Naive thymus-derived CD4-positive, alpha-beta T cell (primary cell): ENCODE data around the gene C11orf21. TPM values are rescaled to one million over a fixed set of nuclear protein-coding genes. Genes with fewer than 3 reads are reported as not detected.
A peak's percentile ranks its signal among the peaks of the same experiment; 100 is the strongest.

Experiments used
- ATAC-seq: fragments of 150-1000 bp; cut with Tn5 transposase; 2 replicates; pipeline ENCODE4 v1.10.0; 2021; ENCODE audit warnings: mild to moderate bottlenecking, moderate library complexity
- CTCF ChIA-PET: fragments of 350-600 bp; sonication (Branson Sonifier 250); formaldehyde crosslinking; loops from one replicate; lab custom pipeline; 2021; ENCODE audit warnings: antibody characterized with exemption; lab: Charles Lee
- POLR2A ChIA-PET: fragments of 350-600 bp; sonication (Branson Sonifier 250); formaldehyde crosslinking; loops from one replicate; lab custom pipeline; 2021; ENCODE audit warnings: antibody characterized with exemption, inconsistent platforms; lab: Charles Lee
- DNase-seq, 9 donors: peaks; one replicate each; pipeline versions ENCODE4 v3.0.0 to v3.0.0-alpha.2; 2020 to 2022; ENCODE audit warnings: mixed read lengths in 1 of 9
- H3K27ac ChIP-seq: one replicate; pipeline ENCODE4 v1.7.0; 2013; ENCODE audit warnings: mild to moderate bottlenecking, low read depth, low read length, moderate library complexity
- H3K27me3 ChIP-seq, 2 donors: one replicate each; pipeline ENCODE4 v1.7.0; 2013; ENCODE audit warnings: low read length in 2 of 2, mild to moderate bottlenecking in 2 of 2, moderate library complexity in 2 of 2; ENCODE audit not compliant: control insufficient read depth in 2 of 2, insufficient read depth in 2 of 2
- H3K36me3 ChIP-seq, 3 experiments: 1 replicate in 2 of 3; 2 replicates in 1 of 3; pipeline ENCODE4 v1.7.0; 2013; ENCODE audit warnings: low read length in 3 of 3, mild to moderate bottlenecking in 3 of 3, moderate library complexity in 1 of 3; ENCODE audit not compliant: insufficient read depth in 3 of 3, control insufficient read depth in 2 of 3
- H3K4me1 ChIP-seq, 2 donors: one replicate each; pipeline ENCODE4 v1.7.0; 2013; ENCODE audit warnings: low read length in 2 of 2, mild to moderate bottlenecking in 2 of 2, moderate library complexity in 1 of 2; ENCODE audit not compliant: control insufficient read depth in 2 of 2, insufficient read depth in 2 of 2
- H3K4me3 ChIP-seq: 2 replicates; pipeline ENCODE4 v1.7.0; 2013; ENCODE audit warnings: mild to moderate bottlenecking, low read length
- H3K9me3 ChIP-seq, 3 experiments: 1 replicate in 2 of 3; 2 replicates in 1 of 3; pipeline ENCODE4 v1.7.0; 2013; ENCODE audit warnings: low read length in 3 of 3; ENCODE audit not compliant: control insufficient read depth in 2 of 3
- H3K27ac Mint-ChIP-seq, 9 donors: one replicate each; pipeline ENCODE4 v1.8.0; 2020 to 2022; ENCODE audit warnings: mixed read lengths in 9 of 9, mild to moderate bottlenecking in 8 of 9, moderate library complexity in 5 of 9, inconsistent platforms in 2 of 9
- H3K27me3 Mint-ChIP-seq, 5 donors: one replicate each; pipeline ENCODE4 v1.8.0; 2021 to 2022; ENCODE audit warnings: mixed read lengths in 5 of 5, mild to moderate bottlenecking in 1 of 5
- H3K36me3 Mint-ChIP-seq, 5 donors: one replicate each; pipeline ENCODE4 v1.8.0; 2020 to 2022; ENCODE audit warnings: mixed read lengths in 5 of 5, mild to moderate bottlenecking in 3 of 5, inconsistent platforms in 1 of 5
- H3K4me1 Mint-ChIP-seq, 7 donors: one replicate each; pipeline ENCODE4 v1.8.0; 2020 to 2022; ENCODE audit warnings: mixed read lengths in 7 of 7, mild to moderate bottlenecking in 3 of 7, inconsistent platforms in 1 of 7
- H3K4me3 Mint-ChIP-seq, 10 donors: one replicate each; pipeline ENCODE4 v1.8.0; 2020 to 2022; ENCODE audit warnings: mild to moderate bottlenecking in 10 of 10, mixed read lengths in 10 of 10, moderate library complexity in 6 of 10, inconsistent platforms in 2 of 10
- H3K9me3 Mint-ChIP-seq, 11 donors: one replicate each; pipeline ENCODE4 v1.8.0; 2020 to 2022; ENCODE audit warnings: mixed read lengths in 11 of 11, mild to moderate bottlenecking in 4 of 11, inconsistent platforms in 1 of 11, moderate library complexity in 1 of 11
- intact Hi-C, 2 donors: fragments of 100-400 bp; cut with micrococcal nuclease; formaldehyde crosslinking; loops; one replicate each; pipeline ENCODE4 v1.15.1; 2023
- polyA plus RNA-seq, 2 donors: library from polyadenylated mRNA; unstranded; fragments of 300-500 nt; fragmentation: Illumina TruSeq; gene quantifications; one replicate each; pipeline ENCODE4 v1.2.3, GENCODE V29; 2021
- total RNA-seq, 6 experiments: library from RNA in 5 of 6; stranded (reverse) in 5 of 6; gene quantifications; 1 replicate in 5 of 6; 2 replicates in 1 of 6; pipeline ENCODE4 v1.2.3 and lab custom pipeline; 2021 to 2026

Gene C11orf21
- total and polyA plus RNA-seq, 7 experiments from 2014 or later, result 10.7 to 153 (median 82.5) TPM

- Mint-ChIP-seq H3K4me3 (no peak overlapping the region), H3K27me3 (no peaks in the 10 kb centered on the region), H3K27ac (no peak overlapping the region), H3K9me3 (no peaks in the 10 kb centered on the region), H3K36me3 (peaks cover 0 to 1% (median 0%) of the 10 kb centered on the region in 5 donors), H3K4me1 (peaks cover 7 to 24% (median 13%) of the 10 kb centered on the region in 7 donors)
- ATAC-seq, result no peak
- no peaks in the 10 kb centered on the region for H3K9me3 ChIP-seq
- ChIA-PET CTCF (no interaction called here), POLR2A (interaction anchor here (0.6 kb wide), 1 partner anchor 804 kb away, joined by 3 read pairs; no protein-coding TSS in a partner anchor)
- peaks cover 0 to 5% (median 0%) of the 10 kb centered on the region in 3 experiments for H3K36me3 ChIP-seq
- H3K4me3 ChIP-seq, result no peak overlapping the region
- H3K27me3 ChIP-seq, result no peaks in the 10 kb centered on the region
- no peak for DNase-seq
- no peak overlapping the region for H3K27ac ChIP-seq
- H3K4me1 ChIP-seq, result peaks cover 6 to 17% of the 10 kb centered on the region in 2 donors
- intact Hi-C loops, result no loop called here
Observed at GRCh38 chr11:2310786-2311352, 9.2 kb upstream of the C11orf21 start.

- peak overlapping the region in 1 of 9 donors; percentile 5 for H3K27ac Mint-ChIP-seq
- peaks cover 0 to 5% (median 0%) of the 10 kb centered on the region in 3 experiments for H3K36me3 ChIP-seq
- no peak overlapping the region for H3K27ac ChIP-seq
- ATAC-seq (no peak), DNase-seq (no peak)
- H3K4me3 ChIP-seq, result no peak overlapping the region
- H3K4me3 Mint-ChIP-seq, result no peak overlapping the region
- intact Hi-C loops, result no loop called here
- H3K9me3 Mint-ChIP-seq, result no peaks in the 10 kb centered on the region
- H3K27me3 ChIP-seq, result no peaks in the 10 kb centered on the region
- ChIA-PET CTCF (interaction anchor here (1.2 kb wide), 1 partner anchor 110 kb away, joined by 7 read pairs; no protein-coding TSS in a partner anchor), POLR2A (no interaction called here)
- H3K36me3 Mint-ChIP-seq, result peaks cover 0 to 3% (median 0%) of the 10 kb centered on the region in 5 donors
- peaks cover 12 to 24% of the 10 kb centered on the region in 2 donors for H3K4me1 ChIP-seq
- H3K4me1 Mint-ChIP-seq, result peaks cover 11 to 28% (median 18%) of the 10 kb centered on the region in 7 donors
- no peaks in the 10 kb centered on the region for H3K9me3 ChIP-seq
- H3K27me3 Mint-ChIP-seq, result no peaks in the 10 kb centered on the region
Observed at GRCh38 chr11:2310073-2310785, 8.5 kb upstream of the C11orf21 start.

- Mint-ChIP-seq H3K36me3 (peaks cover 0 to 3% (median 0%) of the 10 kb centered on the region in 5 donors), H3K27ac (no peak overlapping the region), H3K9me3 (no peaks in the 10 kb centered on the region), H3K4me1 (peaks cover 13 to 35% (median 20%) of the 10 kb centered on the region in 7 donors), H3K4me3 (peak overlapping the region in 1 of 10 donors; percentile 20), H3K27me3 (no peaks in the 10 kb centered on the region)
- ChIA-PET CTCF (interaction anchor here (0.6 to 1.2 kb wide), 2 partner anchors 111 to 664 kb away, joined by 6 to 7 read pairs; no protein-coding TSS in a partner anchor), POLR2A (no interaction called here)
- DNase-seq (no peak), ATAC-seq (no peak)
- Histone ChIP-seq H3K27ac (no peak overlapping the region), H3K9me3 (no peaks in the 10 kb centered on the region), H3K4me1 (peaks cover 18 to 30% of the 10 kb centered on the region in 2 donors), H3K27me3 (no peaks in the 10 kb centered on the region), H3K4me3 (no peak overlapping the region), H3K36me3 (peaks cover 0 to 9% (median 0%) of the 10 kb centered on the region in 3 experiments)
- intact Hi-C loops, result loop anchor here in 1 of 2 donors (5.0 to 10.0 kb wide), 2 partner anchors 68 to 585 kb away; partner anchors contain the start of gene CD81
Observed at GRCh38 chr11:2309251-2310072, 7.7 kb upstream of the C11orf21 start.

GRCh38 chr11:2308713-2309112 is 7.0 kb upstream of the C11orf21 start:
- H3K9me3 ChIP-seq, result no peaks in the 10 kb centered on the region
- Mint-ChIP-seq H3K4me3 (no peak overlapping the region), H3K4me1 (peaks cover 18 to 42% (median 24%) of the 10 kb centered on the region in 7 donors), H3K27ac (no peak overlapping the region), H3K36me3 (peaks cover 0 to 3% (median 0%) of the 10 kb centered on the region in 5 donors), H3K9me3 (no peaks in the 10 kb centered on the region), H3K27me3 (no peaks in the 10 kb centered on the region)
- H3K4me3 ChIP-seq, result no peak overlapping the region
- ChIA-PET POLR2A (no interaction called here), CTCF (interaction anchor here (0.6 kb wide), 1 partner anchor 665 kb away, joined by 6 read pairs; no protein-coding TSS in a partner anchor)
- H3K27me3 ChIP-seq, result no peaks in the 10 kb centered on the region
- DNase-seq (no peak), ATAC-seq (no peak)
- H3K27ac ChIP-seq, result no peak overlapping the region
- H3K36me3 ChIP-seq, result peaks cover 0 to 6% (median 0%) of the 10 kb centered on the region in 3 experiments
- H3K4me1 ChIP-seq, result peaks cover 23 to 37% of the 10 kb centered on the region in 2 donors
- intact Hi-C loops, result loop anchor here in 1 of 2 donors (5.0 to 10.0 kb wide), 2 partner anchors 69 to 586 kb away; partner anchors contain the start of gene CD81

- no peaks in the 10 kb centered on the region for H3K9me3 Mint-ChIP-seq
- H3K27ac ChIP-seq, result peak overlapping the region; percentile 64
- POLR2A ChIA-PET, result interaction anchor here (0.8 kb wide), 1 partner anchor 63 kb away, joined by 3 read pairs; no protein-coding TSS in a partner anchor
- peak overlapping the region in 6 of 9 donors; percentile 32 to 82 (median 69) for H3K27ac Mint-ChIP-seq
- CTCF ChIA-PET, result interaction anchor here (0.6 to 0.7 kb wide), 3 partner anchors 114 to 223 kb away, joined by 3 to 5 read pairs (median 4); no protein-coding TSS in a partner anchor
- no peak for ATAC-seq
- no peaks in the 10 kb centered on the region for H3K27me3 Mint-ChIP-seq
- peaks cover 32 to 47% of the 10 kb centered on the region in 2 donors for H3K4me1 ChIP-seq
- intact Hi-C loops, result loop anchor here in 1 of 2 donors (5.0 to 10.0 kb wide), 2 partner anchors 70 to 587 kb away; partner anchors contain the start of gene CD81
- H3K4me1 Mint-ChIP-seq, result peaks cover 12 to 48% (median 28%) of the 10 kb centered on the region in 7 donors
- peak overlapping the region in 5 of 10 donors; percentile 6 to 98 (median 35) for H3K4me3 Mint-ChIP-seq
- peaks cover 0 to 6% (median 0%) of the 10 kb centered on the region in 3 experiments for H3K36me3 ChIP-seq
- H3K36me3 Mint-ChIP-seq, result peaks cover 0 to 3% (median 0%) of the 10 kb centered on the region in 5 donors
- H3K9me3 ChIP-seq, result no peaks in the 10 kb centered on the region
- H3K27me3 ChIP-seq, result no peaks in the 10 kb centered on the region
- DNase-seq, result no peak
- H3K4me3 ChIP-seq, result no peak overlapping the region
Observed at GRCh38 chr11:2307501-2308331, 6.0 kb upstream of the C11orf21 start.
